HEK293 (cell line): ENCODE results near the gene CD2BP2.

Source experiments
- CTCF ChIA-PET: fragments of 350-600 bp; formaldehyde crosslinking; extraction: SDS; loops from one replicate; lab custom pipeline; 2021; ENCODE audit warnings: antibody characterized with exemption; lab: Yijun Ruan, JAX
- POLR2A ChIA-PET: fragments of 300-600 bp; formaldehyde crosslinking; extraction: SDS; loops from one replicate; lab custom pipeline; 2020; ENCODE audit warnings: antibody characterized with exemption, inconsistent platforms; lab: Yijun Ruan, JAX
- H3K27ac ChIP-seq: fragments of 200-500 bp; sonication (Bioruptor generic); 2 replicates; pipeline ENCODE4 v1.5.1; 2014; ENCODE audit warnings: low read depth, low read length, control low read depth, inconsistent platforms; ENCODE audit errors: extremely low read depth
- H3K36me3 ChIP-seq, 2 experiments: fragments of 200-500 bp in 1 of 2; sonication (Bioruptor generic) in 1 of 2; 1 replicate in 1 of 2; 2 replicates in 1 of 2; pipeline ENCODE4 v1.5.1; 2014 to 2017; ENCODE audit warnings: inconsistent platforms in 2 of 2, low read length in 2 of 2; ENCODE audit not compliant: control insufficient read depth in 2 of 2, insufficient read depth in 1 of 2
- H3K4me1 ChIP-seq: fragments of 200-500 bp; sonication (Bioruptor generic); 2 replicates; pipeline ENCODE4 v1.5.1; 2014; ENCODE audit warnings: mild to moderate bottlenecking, low read length, inconsistent platforms; ENCODE audit not compliant: control insufficient read depth, insufficient read depth
- H3K4me3 ChIP-seq: 2 replicates; pipeline ENCODE4 v1.5.1; 2011; ENCODE audit warnings: low read depth, mild to moderate bottlenecking, control low read depth, low read length, moderate library complexity
- H3K9me3 ChIP-seq: fragments of 200-500 bp; sonication (Bioruptor generic); 2 replicates; pipeline ENCODE4 v1.5.1; 2014; ENCODE audit warnings: low read depth, low read length, inconsistent platforms; ENCODE audit not compliant: control insufficient read depth, insufficient read depth
- MYNN ChIP-seq: fragments of 450-650 bp; formaldehyde crosslinking; IDR thresholded peaks from 2 replicates; pipeline ENCODE4 v1.5.1; 2016; ENCODE audit warnings: missing biosample characterization, missing genetic modification characterization, borderline replicate concordance
- OSR2 ChIP-seq: fragments of 450-650 bp; formaldehyde crosslinking; IDR thresholded peaks from 2 replicates; pipeline ENCODE4 v1.5.1; 2016; ENCODE audit warnings: missing biosample characterization, missing genetic modification characterization
- PRDM4 ChIP-seq: fragments of 450-650 bp; formaldehyde crosslinking; IDR thresholded peaks from 2 replicates; pipeline ENCODE4 v1.5.1; 2017; ENCODE audit warnings: missing biosample characterization, missing genetic modification characterization
- SCRT2 ChIP-seq: fragments of 450-650 bp; formaldehyde crosslinking; IDR thresholded peaks from 2 replicates; pipeline ENCODE4 v1.5.1; 2016; ENCODE audit warnings: missing biosample characterization, missing genetic modification characterization
- SP7 ChIP-seq: fragments of 450-650 bp; formaldehyde crosslinking; IDR thresholded peaks from 2 replicates; pipeline ENCODE4 v1.5.1; 2016; ENCODE audit warnings: missing biosample characterization, missing genetic modification characterization
- YY1 ChIP-seq: fragments of 450-650 bp; formaldehyde crosslinking; IDR thresholded peaks from 2 replicates; pipeline ENCODE4 v1.5.1; 2018; ENCODE audit warnings: missing biosample characterization, missing genetic modification characterization
- ZBTB17 ChIP-seq: fragments of 450-650 bp; formaldehyde crosslinking; IDR thresholded peaks from 2 replicates; pipeline ENCODE4 v1.5.1; 2016; ENCODE audit warnings: missing biosample characterization, missing genetic modification characterization
- ZFHX2 ChIP-seq: fragments of 450-650 bp; formaldehyde crosslinking; conservative IDR thresholded peaks from 2 replicates; pipeline ENCODE4 v1.5.1; 2016; ENCODE audit warnings: missing biosample characterization, missing genetic modification characterization
- ZNF23 ChIP-seq: fragments of 450-650 bp; formaldehyde crosslinking; IDR thresholded peaks from 2 replicates; pipeline ENCODE4 v1.5.1; 2016; ENCODE audit warnings: missing biosample characterization, missing genetic modification characterization, borderline replicate concordance
- ZNF341 ChIP-seq: fragments of 450-650 bp; formaldehyde crosslinking; IDR thresholded peaks from 2 replicates; pipeline ENCODE4; 2016; ENCODE audit warnings: low read depth, missing biosample characterization, missing genetic modification characterization
- ZNF362 ChIP-seq: fragments of 450-650 bp; formaldehyde crosslinking; IDR thresholded peaks from 2 replicates; pipeline ENCODE4 v1.5.1; 2016; ENCODE audit warnings: missing biosample characterization, missing genetic modification characterization
- ZNF398 ChIP-seq: fragments of 450-650 bp; formaldehyde crosslinking; IDR thresholded peaks from 2 replicates; pipeline ENCODE4 v1.5.1; 2017; ENCODE audit warnings: missing biosample characterization, missing genetic modification characterization
- ZNF426 ChIP-seq: fragments of 450-650 bp; formaldehyde crosslinking; IDR thresholded peaks from 2 replicates; pipeline ENCODE4 v1.5.1; 2017; ENCODE audit warnings: missing biosample characterization, missing genetic modification characterization, mild to moderate bottlenecking, inconsistent platforms, moderate library complexity
- ZNF629 ChIP-seq: fragments of 450-650 bp; formaldehyde crosslinking; IDR thresholded peaks from 2 replicates; pipeline ENCODE4 v1.5.1; 2017; ENCODE audit warnings: missing biosample characterization, missing genetic modification characterization
- ZSCAN30 ChIP-seq: fragments of 450-650 bp; IDR thresholded peaks from 2 replicates; pipeline ENCODE4 v1.5.1; 2018; ENCODE audit warnings: missing biosample characterization, mild to moderate bottlenecking, missing genetic modification characterization, moderate library complexity
- TF ChIP-seq, protein P1 (sequence below): fragments of 450-650 bp; formaldehyde crosslinking; IDR thresholded peaks from 2 replicates; pipeline ENCODE4 v1.5.1; 2016; ENCODE audit warnings: missing biosample characterization, missing genetic modification characterization
- TF ChIP-seq, protein P2 (sequence below): fragments of 450-650 bp; formaldehyde crosslinking; IDR thresholded peaks from 2 replicates; pipeline ENCODE4 v1.5.1; 2016; ENCODE audit warnings: missing biosample characterization, missing genetic modification characterization
- TF ChIP-seq, protein P3 (sequence below): fragments of 450-650 bp; formaldehyde crosslinking; IDR thresholded peaks from 2 replicates; pipeline ENCODE4 v1.5.1; 2016; ENCODE audit warnings: missing biosample characterization, missing genetic modification characterization
- TF ChIP-seq, protein P4 (sequence below): fragments of 450-650 bp; formaldehyde crosslinking; IDR thresholded peaks from 2 replicates; pipeline ENCODE4 v1.5.1; 2016; ENCODE audit warnings: missing biosample characterization, missing genetic modification characterization

The CD2BP2 gene

DNA sequence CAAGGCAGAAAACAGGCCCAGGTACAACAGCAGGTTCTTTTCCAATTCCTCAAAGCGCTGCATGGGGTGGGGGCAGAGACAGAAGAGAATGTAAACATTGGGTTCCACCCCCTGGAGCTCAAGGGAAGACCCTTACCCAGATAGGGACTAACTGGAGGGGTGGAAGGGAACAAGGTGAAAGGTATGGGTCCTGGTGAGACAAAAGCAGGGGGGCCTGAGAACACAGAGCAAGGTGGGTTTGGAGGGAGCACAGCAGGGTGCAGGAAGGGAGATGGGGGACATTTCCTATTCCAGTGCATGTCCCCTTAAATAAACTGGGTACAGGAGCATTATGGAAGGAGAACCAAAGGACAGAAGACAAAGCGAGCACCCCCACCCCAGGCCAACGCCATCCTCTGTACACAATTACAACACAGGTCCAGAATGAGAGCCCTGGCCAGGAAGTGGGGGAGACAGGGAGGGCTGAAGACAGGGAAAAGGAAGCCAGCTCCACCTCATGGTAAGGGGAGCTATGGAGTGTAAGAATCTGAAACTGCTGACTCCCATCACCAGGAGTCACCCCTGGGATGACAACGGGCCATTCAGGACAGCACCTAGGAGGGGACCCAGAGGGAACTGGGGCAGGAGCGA, 2.1 kb upstream of the CD2BP2 start (continued):
- TF ChIP-seq PRDM4 (tag by site-specific recombination), result peak; percentile 36; the same call in 1 of the 2 replicates
- TF ChIP-seq, all 188 proteins: peak for 5

DNA sequence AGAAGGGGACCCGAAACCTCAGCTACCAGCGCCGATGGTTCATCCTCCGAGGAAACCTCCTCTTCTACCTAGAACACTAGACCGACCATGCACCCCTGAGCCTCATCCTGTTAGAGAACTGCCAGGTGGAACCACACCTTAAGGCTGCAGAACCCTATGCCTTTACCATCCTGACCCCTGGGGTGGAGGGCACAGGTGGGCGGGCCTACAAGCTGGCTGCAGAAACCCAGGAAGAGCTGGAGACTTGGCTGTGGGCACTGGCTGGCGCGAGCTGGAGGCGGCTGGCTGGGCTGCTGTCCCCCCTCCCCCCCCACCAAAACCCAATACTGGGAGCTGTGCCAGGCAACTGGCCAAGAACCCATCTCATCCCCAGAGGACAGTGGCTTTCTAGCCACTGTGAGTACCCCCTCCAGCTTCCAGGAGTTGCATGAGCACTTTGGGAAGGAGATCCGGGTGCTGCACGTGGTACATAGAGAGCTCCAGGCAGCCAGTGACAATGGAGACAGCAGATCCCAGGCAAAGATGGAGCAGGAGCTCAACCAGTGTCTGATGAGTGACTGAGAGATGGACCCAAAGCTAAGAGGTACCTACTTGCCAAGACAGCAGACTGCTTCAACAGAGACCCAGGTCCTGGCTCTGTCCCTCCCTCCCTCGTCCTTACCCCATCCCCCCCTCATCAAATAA, 1.4 kb upstream of the CD2BP2 start:
- POLR2A ChIA-PET, result interaction anchor here (0.7 to 4.5 kb wide), 7 partner anchors 9 to 291 kb away, joined by 3 to 60 read pairs (median 3); partner anchors contain the start of genes ALDOA, TBC1D10B, ZNF48 and ZNF771
- CTCF ChIA-PET, result interaction anchor here (0.5 to 1.1 kb wide), 5 partner anchors 16 to 304 kb away, joined by 3 to 5 read pairs (median 3); no protein-coding TSS in a partner anchor
- Histone ChIP-seq H3K4me1 (no peaks in the 10 kb centered on the region), H3K27ac (peak overlapping the region; percentile 72), H3K36me3 (peaks cover 6 to 78% of the 10 kb centered on the region in 2 experiments; a peak in 2 of 3 replicates), H3K4me3 (no peak overlapping the region), H3K9me3 (no peaks in the 10 kb centered on the region)
- peak; percentile 84 for TF ChIP-seq ZBTB17 (tag by site-specific recombination)
- no peak for TF ChIP-seq MYNN
- TF ChIP-seq, protein P1, sequence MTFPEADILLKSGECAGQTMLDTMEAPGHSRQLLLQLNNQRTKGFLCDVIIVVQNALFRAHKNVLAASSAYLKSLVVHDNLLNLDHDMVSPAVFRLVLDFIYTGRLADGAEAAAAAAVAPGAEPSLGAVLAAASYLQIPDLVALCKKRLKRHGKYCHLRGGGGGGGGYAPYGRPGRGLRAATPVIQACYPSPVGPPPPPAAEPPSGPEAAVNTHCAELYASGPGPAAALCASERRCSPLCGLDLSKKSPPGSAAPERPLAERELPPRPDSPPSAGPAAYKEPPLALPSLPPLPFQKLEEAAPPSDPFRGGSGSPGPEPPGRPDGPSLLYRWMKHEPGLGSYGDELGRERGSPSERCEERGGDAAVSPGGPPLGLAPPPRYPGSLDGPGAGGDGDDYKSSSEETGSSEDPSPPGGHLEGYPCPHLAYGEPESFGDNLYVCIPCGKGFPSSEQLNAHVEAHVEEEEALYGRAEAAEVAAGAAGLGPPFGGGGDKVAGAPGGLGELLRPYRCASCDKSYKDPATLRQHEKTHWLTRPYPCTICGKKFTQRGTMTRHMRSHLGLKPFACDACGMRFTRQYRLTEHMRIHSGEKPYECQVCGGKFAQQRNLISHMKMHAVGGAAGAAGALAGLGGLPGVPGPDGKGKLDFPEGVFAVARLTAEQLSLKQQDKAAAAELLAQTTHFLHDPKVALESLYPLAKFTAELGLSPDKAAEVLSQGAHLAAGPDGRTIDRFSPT (tag by site-specific recombination), result peak; percentile 54; the same call in 1 of the 2 replicates
- no peak for TF ChIP-seq ZNF629 (tag by site-specific recombination)
- TF ChIP-seq OSR2 (tag by site-specific recombination), result no peak
- TF ChIP-seq, protein P2, sequence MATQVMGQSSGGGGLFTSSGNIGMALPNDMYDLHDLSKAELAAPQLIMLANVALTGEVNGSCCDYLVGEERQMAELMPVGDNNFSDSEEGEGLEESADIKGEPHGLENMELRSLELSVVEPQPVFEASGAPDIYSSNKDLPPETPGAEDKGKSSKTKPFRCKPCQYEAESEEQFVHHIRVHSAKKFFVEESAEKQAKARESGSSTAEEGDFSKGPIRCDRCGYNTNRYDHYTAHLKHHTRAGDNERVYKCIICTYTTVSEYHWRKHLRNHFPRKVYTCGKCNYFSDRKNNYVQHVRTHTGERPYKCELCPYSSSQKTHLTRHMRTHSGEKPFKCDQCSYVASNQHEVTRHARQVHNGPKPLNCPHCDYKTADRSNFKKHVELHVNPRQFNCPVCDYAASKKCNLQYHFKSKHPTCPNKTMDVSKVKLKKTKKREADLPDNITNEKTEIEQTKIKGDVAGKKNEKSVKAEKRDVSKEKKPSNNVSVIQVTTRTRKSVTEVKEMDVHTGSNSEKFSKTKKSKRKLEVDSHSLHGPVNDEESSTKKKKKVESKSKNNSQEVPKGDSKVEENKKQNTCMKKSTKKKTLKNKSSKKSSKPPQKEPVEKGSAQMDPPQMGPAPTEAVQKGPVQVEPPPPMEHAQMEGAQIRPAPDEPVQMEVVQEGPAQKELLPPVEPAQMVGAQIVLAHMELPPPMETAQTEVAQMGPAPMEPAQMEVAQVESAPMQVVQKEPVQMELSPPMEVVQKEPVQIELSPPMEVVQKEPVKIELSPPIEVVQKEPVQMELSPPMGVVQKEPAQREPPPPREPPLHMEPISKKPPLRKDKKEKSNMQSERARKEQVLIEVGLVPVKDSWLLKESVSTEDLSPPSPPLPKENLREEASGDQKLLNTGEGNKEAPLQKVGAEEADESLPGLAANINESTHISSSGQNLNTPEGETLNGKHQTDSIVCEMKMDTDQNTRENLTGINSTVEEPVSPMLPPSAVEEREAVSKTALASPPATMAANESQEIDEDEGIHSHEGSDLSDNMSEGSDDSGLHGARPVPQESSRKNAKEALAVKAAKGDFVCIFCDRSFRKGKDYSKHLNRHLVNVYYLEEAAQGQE (tag by site-specific recombination), result no peak
- TF ChIP-seq ZFHX2, result peak; percentile 16; the same call in 1 of the 2 replicates
- TF ChIP-seq ZNF362 (tag by site-specific recombination), result no peak
- TF ChIP-seq, protein P3, sequence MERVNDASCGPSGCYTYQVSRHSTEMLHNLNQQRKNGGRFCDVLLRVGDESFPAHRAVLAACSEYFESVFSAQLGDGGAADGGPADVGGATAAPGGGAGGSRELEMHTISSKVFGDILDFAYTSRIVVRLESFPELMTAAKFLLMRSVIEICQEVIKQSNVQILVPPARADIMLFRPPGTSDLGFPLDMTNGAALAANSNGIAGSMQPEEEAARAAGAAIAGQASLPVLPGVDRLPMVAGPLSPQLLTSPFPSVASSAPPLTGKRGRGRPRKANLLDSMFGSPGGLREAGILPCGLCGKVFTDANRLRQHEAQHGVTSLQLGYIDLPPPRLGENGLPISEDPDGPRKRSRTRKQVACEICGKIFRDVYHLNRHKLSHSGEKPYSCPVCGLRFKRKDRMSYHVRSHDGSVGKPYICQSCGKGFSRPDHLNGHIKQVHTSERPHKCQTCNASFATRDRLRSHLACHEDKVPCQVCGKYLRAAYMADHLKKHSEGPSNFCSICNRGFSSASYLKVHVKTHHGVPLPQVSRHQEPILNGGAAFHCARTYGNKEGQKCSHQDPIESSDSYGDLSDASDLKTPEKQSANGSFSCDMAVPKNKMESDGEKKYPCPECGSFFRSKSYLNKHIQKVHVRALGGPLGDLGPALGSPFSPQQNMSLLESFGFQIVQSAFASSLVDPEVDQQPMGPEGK (tag by site-specific recombination), result peak; percentile 18; the same call in 1 of the 2 replicates
- no peak for TF ChIP-seq ZNF23 (tag by site-specific recombination)
- no peak for TF ChIP-seq SP7 (tag by site-specific recombination)
- peak; percentile 44; the same call in 1 of the 2 replicates for TF ChIP-seq ZNF341 (tag by site-specific recombination)
- TF ChIP-seq YY1, result no peak
- TF ChIP-seq ZNF426 (tag by site-specific recombination), result no peak
- TF ChIP-seq SCRT2 (tag by site-specific recombination), result peak; percentile 56; the same call in 1 of the 2 replicates
- TF ChIP-seq ZNF398 (tag by site-specific recombination), result peak; percentile 75
- TF ChIP-seq, protein P4, sequence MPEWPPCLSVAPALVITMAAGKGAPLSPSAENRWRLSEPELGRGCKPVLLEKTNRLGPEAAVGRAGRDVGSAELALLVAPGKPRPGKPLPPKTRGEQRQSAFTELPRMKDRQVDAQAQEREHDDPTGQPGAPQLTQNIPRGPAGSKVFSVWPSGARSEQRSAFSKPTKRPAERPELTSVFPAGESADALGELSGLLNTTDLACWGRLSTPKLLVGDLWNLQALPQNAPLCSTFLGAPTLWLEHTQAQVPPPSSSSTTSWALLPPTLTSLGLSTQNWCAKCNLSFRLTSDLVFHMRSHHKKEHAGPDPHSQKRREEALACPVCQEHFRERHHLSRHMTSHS (tag by site-specific recombination), result no peak
- TF ChIP-seq ZSCAN30, result peak; percentile 19; the same call in 1 of the 2 replicates
